Stomach (tissue), 4 donors: Measurements from ENCODE around the gene IGFN1.

ENCODE experiments used
- CTCF ChIP-seq, 7 experiments: fragments of 450-650 bp in 4 of 7; fragments of 200-600 bp in 3 of 7; sonication (generic) in 3 of 7; IDR thresholded peaks; one replicate each; pipeline ENCODE4 v1.5.1; 2016 to 2019; ENCODE audit warnings: antibody characterized with exemption in 7 of 7, control low read depth in 2 of 7, mild to moderate bottlenecking in 1 of 7
- EP300 ChIP-seq: sonication (generic); formaldehyde crosslinking; IDR thresholded peaks from one replicate; pipeline ENCODE4 v1.6.1; 2017; ENCODE audit warnings: antibody characterized with exemption
- POLR2A ChIP-seq, 4 donors: fragments of 450-650 bp; IDR thresholded peaks; one replicate each; pipeline ENCODE4 v1.6.1; 2016; ENCODE audit warnings: antibody characterized with exemption in 4 of 4, control low read depth in 2 of 4, mild to moderate bottlenecking in 1 of 4, moderate library complexity in 1 of 4
- POLR2AphosphoS5 ChIP-seq, 3 donors: sonication (generic); formaldehyde crosslinking; IDR thresholded peaks; one replicate each; pipeline ENCODE4 v1.6.1; 2016; ENCODE audit warnings: antibody characterized with exemption in 3 of 3

DNA sequence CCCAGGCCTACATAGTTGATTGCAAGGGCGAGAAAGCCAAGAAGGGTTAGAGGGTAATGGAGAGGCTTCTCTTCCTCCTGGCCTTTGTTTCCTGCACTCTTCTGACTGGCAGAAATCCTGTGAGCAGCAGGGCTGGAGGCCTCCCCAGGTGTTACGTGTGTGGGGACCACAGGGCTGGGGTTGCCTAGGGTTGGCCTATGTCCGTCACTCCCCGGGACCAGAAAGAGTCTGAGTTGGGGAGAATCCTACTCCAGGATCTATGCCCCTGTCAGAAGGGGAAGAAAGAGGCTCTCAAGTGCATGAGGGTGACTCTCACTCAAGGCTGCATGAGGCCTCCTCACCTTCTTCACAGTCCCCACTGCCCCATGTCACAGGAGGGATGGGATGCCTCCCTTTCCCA, 38.5 kb downstream of the IGFN1 start:
- TF ChIP-seq CTCF (IDR thresholded peaks at IDR 0.05) (no peak), POLR2A (IDR thresholded peaks at IDR 0.05) (no peak), POLR2AphosphoS5 (IDR thresholded peaks at IDR 0.05) (no peak), EP300 (no peak)
